Gastroesophageal sphincter (tissue), 4 donors: ENCODE data around the gene ARNT2. TPM values are rescaled to one million over a fixed set of nuclear protein-coding genes. Genes with fewer than 3 reads are reported as not detected.

ENCODE experiments used
- ATAC-seq: fragments of 150-250 bp; one replicate; pipeline ENCODE4 v1.9.1; 2016; ENCODE audit warnings: mild to moderate bottlenecking, moderate library complexity
- H3K27ac ChIP-seq, 4 donors: fragments of 200-600 bp; sonication (generic) in 3 of 4; 1 replicate in 3 of 4; 2 replicates in 1 of 4; pipeline ENCODE4 v1.5.1; 2016 to 2019
- H3K27me3 ChIP-seq: fragments of 200-600 bp; sonication (generic); one replicate; pipeline ENCODE4 v1.5.1; 2019
- H3K36me3 ChIP-seq, 2 donors: fragments of 200-600 bp; sonication (generic); one replicate each; pipeline ENCODE4 v1.5.1; 2019; ENCODE audit warnings: control low read depth in 1 of 2
- H3K4me1 ChIP-seq, 3 donors: fragments of 200-600 bp; sonication (generic); 1 replicate in 2 of 3; 2 replicates in 1 of 3; pipeline ENCODE4 v1.5.1; 2016 to 2019; ENCODE audit warnings: control low read depth in 2 of 3
- H3K4me3 ChIP-seq, 2 donors: fragments of 200-600 bp; sonication (generic); one replicate each; pipeline ENCODE4 v1.5.1; 2019; ENCODE audit warnings: mild to moderate bottlenecking in 1 of 2, moderate library complexity in 1 of 2
- H3K9me3 ChIP-seq, 3 donors: fragments of 200-600 bp; sonication (generic); one replicate each; pipeline ENCODE4 v1.5.1; 2017 to 2019; ENCODE audit warnings: control low read depth in 2 of 3
- CTCF ChIP-seq, 4 experiments: fragments of 200-600 bp in 2 of 4; fragments of 450-650 bp in 2 of 4; sonication (generic) in 1 of 4; IDR thresholded peaks; one replicate each; pipeline ENCODE4 v1.5.1; 2017 to 2019; ENCODE audit warnings: antibody characterized with exemption in 4 of 4, mild to moderate bottlenecking in 2 of 4, moderate library complexity in 2 of 4
- EP300 ChIP-seq: sonication (generic); formaldehyde crosslinking; IDR thresholded peaks from one replicate; pipeline ENCODE4 v1.6.1; 2017; ENCODE audit warnings: antibody characterized with exemption, mild to moderate bottlenecking
- POLR2A ChIP-seq, 2 donors: fragments of 450-650 bp; IDR thresholded peaks; one replicate each; pipeline ENCODE4 v1.6.1; 2017; ENCODE audit warnings: antibody characterized with exemption in 2 of 2, mild to moderate bottlenecking in 2 of 2, moderate library complexity in 1 of 2
- POLR2AphosphoS5 ChIP-seq: sonication (generic); formaldehyde crosslinking; IDR thresholded peaks from one replicate; pipeline ENCODE4 v1.6.1; 2017; ENCODE audit warnings: antibody characterized with exemption
- WGBS, 2 donors: methylation state at CpG; one replicate each; pipeline ENCODE4 v1.1.5; 2018; ENCODE audit warnings: low coverage in 1 of 2; 5-methylcytosine and 5-hydroxymethylcytosine counted together
- total RNA-seq, 4 donors: library from RNA; depleted of rRNA; stranded (reverse); fragments of >200 nt; gene quantifications; one replicate each; pipeline ENCODE4 v1.1.0, GENCODE V29; 2016

Gene ARNT2
- total RNA-seq, 4 donors from 2014 or later = 6.7 to 11.6 (median 9.4) TPM

GRCh38 chr15:80439140-80439539 is 35.0 kb downstream of the ARNT2 start:
- H3K4me3 ChIP-seq = no peak overlapping the region
- no peaks in the 10 kb centered on the region for H3K9me3 ChIP-seq
- H3K27me3 ChIP-seq = no peaks in the 10 kb centered on the region
- no peaks in the 10 kb centered on the region for H3K4me1 ChIP-seq
- TF ChIP-seq POLR2AphosphoS5 = no peak
- no peak for TF ChIP-seq CTCF (IDR thresholded peaks at IDR 0.05)
- no peak for TF ChIP-seq EP300
- no peak for TF ChIP-seq POLR2A (IDR thresholded peaks at IDR 0.05)
- H3K36me3 ChIP-seq = no peaks in the 10 kb centered on the region
- H3K27ac ChIP-seq = no peak overlapping the region
- 97 to 100% methylated on average over 3 of the region's 3 CpGs for WGBS, 2 donors
- no peak for ATAC-seq

GRCh38 chr15:80440024-80440423 is 35.8 kb downstream of the ARNT2 start:
- Histone ChIP-seq H3K36me3 (no peaks in the 10 kb centered on the region), H3K9me3 (no peaks in the 10 kb centered on the region)
- WGBS, 2 donors = 100% methylated on average over 3 of the region's 3 CpGs; no CpG with 5 or more reads in 1 of the 2 donors

GRCh38 chr15:80441041-80441440 is 36.9 kb downstream of the ARNT2 start:
- no peaks in the 10 kb centered on the region for H3K4me1 ChIP-seq
- H3K9me3 ChIP-seq = no peaks in the 10 kb centered on the region
- H3K27me3 ChIP-seq = no peaks in the 10 kb centered on the region
- WGBS, 2 donors = 57 to 59% methylated on average over 3 of the region's 3 CpGs
- TF ChIP-seq EP300 (no peak), CTCF (IDR thresholded peaks at IDR 0.05) (no peak), POLR2AphosphoS5 (no peak), POLR2A (IDR thresholded peaks at IDR 0.05) (no peak)
- H3K36me3 ChIP-seq = no peaks in the 10 kb centered on the region
- no peak for ATAC-seq
- H3K27ac ChIP-seq = no peak overlapping the region
- H3K4me3 ChIP-seq = no peak overlapping the region

More at GRCh38 chr15:80440024-80440423, 35.8 kb downstream of the ARNT2 start:
- no peak for ATAC-seq
- Histone ChIP-seq H3K4me1 (no peaks in the 10 kb centered on the region), H3K27me3 (no peaks in the 10 kb centered on the region), H3K27ac (no peak overlapping the region), H3K4me3 (no peak overlapping the region)
- TF ChIP-seq POLR2A (IDR thresholded peaks at IDR 0.05) (no peak), POLR2AphosphoS5 (no peak), CTCF (IDR thresholded peaks at IDR 0.05) (no peak), EP300 (no peak)

- TF ChIP-seq POLR2AphosphoS5 (no peak), EP300 (no peak), CTCF (IDR thresholded peaks at IDR 0.05) (no peak), POLR2A (IDR thresholded peaks at IDR 0.05) (no peak)
- no peaks in the 10 kb centered on the region for H3K36me3 ChIP-seq
- 71 to 95% methylated on average over 3 to 7 of the region's 7 CpGs for WGBS, 2 donors
- no peaks in the 10 kb centered on the region for H3K9me3 ChIP-seq
- no peak overlapping the region for H3K4me3 ChIP-seq
- H3K27ac ChIP-seq = no peak overlapping the region
- ATAC-seq = no peak
- no peaks in the 10 kb centered on the region for H3K27me3 ChIP-seq
- H3K4me1 ChIP-seq = no peaks in the 10 kb centered on the region
Measured at GRCh38 chr15:80441714-80442113, 37.5 kb downstream of the ARNT2 start.

- no peak for ATAC-seq
- H3K4me1 ChIP-seq = no peaks in the 10 kb centered on the region
- H3K36me3 ChIP-seq = no peaks in the 10 kb centered on the region
- no peak overlapping the region for H3K27ac ChIP-seq
- H3K27me3 ChIP-seq = no peaks in the 10 kb centered on the region
- H3K4me3 ChIP-seq = no peak overlapping the region
- TF ChIP-seq POLR2A (IDR thresholded peaks at IDR 0.05) (no peak), CTCF (IDR thresholded peaks at IDR 0.05) (no peak), EP300 (no peak), POLR2AphosphoS5 (no peak)
- WGBS, 2 donors = 93 to 100% methylated on average over 1 to 5 of the region's 6 CpGs
- H3K9me3 ChIP-seq = no peaks in the 10 kb centered on the region
Measured at GRCh38 chr15:80442728-80443403, 38.7 kb downstream of the ARNT2 start.
